WTC11 (cell line): Measurements from ENCODE around the gene MRPL24.

Experiments
- ESRRA ChIP-seq: sonication (generic); formaldehyde crosslinking; IDR thresholded peaks from 2 replicates; pipeline ENCODE4 v1.8.1; 2022; ENCODE audit warnings: mild to moderate bottlenecking, missing genetic modification reagents, borderline replicate concordance
- FOXK1 ChIP-seq: sonication (generic); formaldehyde crosslinking; IDR thresholded peaks from 2 replicates; pipeline ENCODE4 v1.8.0; 2022; ENCODE audit warnings: mild to moderate bottlenecking, moderate library complexity, missing genetic modification reagents
- FOXP1 ChIP-seq: sonication (generic); formaldehyde crosslinking; IDR thresholded peaks from 2 replicates; pipeline ENCODE4 v1.8.0; 2022; ENCODE audit warnings: missing genetic modification reagents, mild to moderate bottlenecking, moderate library complexity, borderline replicate concordance
- JAZF1 ChIP-seq: fragments of 250-450 bp; sonication (Bioruptor Pico); IDR thresholded peaks from 2 replicates; pipeline ENCODE4 v1.9.0; 2021; ENCODE audit warnings: moderate library complexity, mild to moderate bottlenecking, inconsistent platforms
- JUN ChIP-seq: sonication (generic); formaldehyde crosslinking; IDR thresholded peaks from 2 replicates; pipeline ENCODE4 v1.8.0; 2023; ENCODE audit warnings: mild to moderate bottlenecking, missing genetic modification reagents
- MYBL2 ChIP-seq: sonication (generic); formaldehyde crosslinking; IDR thresholded peaks from 2 replicates; pipeline ENCODE4 v1.8.1; 2023; ENCODE audit warnings: mild to moderate bottlenecking, moderate library complexity, missing genetic modification reagents
- NFE2L1 ChIP-seq: sonication (generic); formaldehyde crosslinking; IDR thresholded peaks from 2 replicates; pipeline ENCODE4 v1.8.1; 2023; ENCODE audit warnings: missing genetic modification reagents
- NR2C2 ChIP-seq: sonication (generic); formaldehyde crosslinking; IDR thresholded peaks from 2 replicates; pipeline ENCODE4 v1.8.0; 2022; ENCODE audit warnings: mild to moderate bottlenecking, missing genetic modification reagents
- TCF7 ChIP-seq: sonication (generic); formaldehyde crosslinking; IDR thresholded peaks from 2 replicates; pipeline ENCODE4 v1.8.0; 2022; ENCODE audit warnings: mild to moderate bottlenecking, low read depth, missing genetic modification reagents, moderate library complexity
- ZNF232 ChIP-seq: sonication (generic); formaldehyde crosslinking; IDR thresholded peaks from 2 replicates; pipeline ENCODE4 v1.8.0; 2022; ENCODE audit warnings: mild to moderate bottlenecking, missing genetic modification reagents
- TF ChIP-seq, protein P1 (sequence below): fragments of 200-600 bp; IDR thresholded peaks from 2 replicates; pipeline ENCODE4 v1.8.0; 2022; ENCODE audit warnings: antibody characterized with exemption
- TF ChIP-seq, protein P2 (sequence below): sonication (generic); formaldehyde crosslinking; IDR thresholded peaks from 2 replicates; pipeline ENCODE4 v1.8.0; 2022; ENCODE audit warnings: mild to moderate bottlenecking, missing genetic modification reagents
- TF ChIP-seq, protein P3 (sequence below): fragments of 250-450 bp; sonication (Bioruptor Pico); IDR thresholded peaks from 2 replicates; pipeline ENCODE4 v1.9.0; 2021; ENCODE audit warnings: mild to moderate bottlenecking, borderline replicate concordance
- TF ChIP-seq, protein P4 (sequence below): sonication (generic); formaldehyde crosslinking; conservative IDR thresholded peaks from 2 replicates; pipeline ENCODE4 v1.8.1; 2022; ENCODE audit warnings: mild to moderate bottlenecking, missing genetic modification reagents

DNA sequence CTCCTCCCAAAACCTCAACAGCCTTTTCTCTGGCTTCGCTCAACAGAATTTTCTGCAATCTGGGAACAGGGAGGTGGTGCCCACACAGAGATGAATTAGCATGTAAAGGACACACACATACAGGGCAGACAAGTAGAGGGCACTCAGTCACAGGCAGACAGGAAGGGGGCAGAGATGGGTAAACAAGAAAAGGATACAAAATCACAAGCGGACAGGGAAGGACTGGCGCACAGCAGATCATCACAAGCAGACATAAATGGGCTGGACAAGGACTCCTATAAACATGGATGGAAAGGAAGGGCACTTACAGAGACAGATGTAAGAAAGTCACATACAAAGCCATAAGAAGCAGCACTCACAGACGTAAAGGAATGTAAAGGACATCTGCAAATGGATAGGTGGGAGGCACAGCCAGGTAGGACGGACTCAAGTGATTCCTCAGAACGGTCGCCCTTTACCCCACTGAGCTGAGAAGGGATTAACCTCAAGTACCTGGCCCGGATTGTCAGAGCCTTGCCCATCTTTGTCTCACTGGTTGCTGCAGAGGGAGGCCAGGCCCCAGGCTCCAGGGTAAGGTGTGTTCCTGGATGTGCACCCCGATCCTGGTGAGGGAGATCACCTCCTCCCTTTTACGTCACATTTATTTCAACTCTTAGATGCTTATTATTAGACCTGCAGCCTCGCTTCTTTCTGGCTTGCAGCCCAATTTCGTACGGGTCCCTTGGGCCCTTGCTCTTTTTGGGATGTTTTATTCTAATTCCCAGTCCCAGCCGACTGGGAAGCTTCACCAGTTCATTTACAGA, 25.6 kb upstream of the MRPL24 start:
- TF ChIP-seq, protein P1, sequence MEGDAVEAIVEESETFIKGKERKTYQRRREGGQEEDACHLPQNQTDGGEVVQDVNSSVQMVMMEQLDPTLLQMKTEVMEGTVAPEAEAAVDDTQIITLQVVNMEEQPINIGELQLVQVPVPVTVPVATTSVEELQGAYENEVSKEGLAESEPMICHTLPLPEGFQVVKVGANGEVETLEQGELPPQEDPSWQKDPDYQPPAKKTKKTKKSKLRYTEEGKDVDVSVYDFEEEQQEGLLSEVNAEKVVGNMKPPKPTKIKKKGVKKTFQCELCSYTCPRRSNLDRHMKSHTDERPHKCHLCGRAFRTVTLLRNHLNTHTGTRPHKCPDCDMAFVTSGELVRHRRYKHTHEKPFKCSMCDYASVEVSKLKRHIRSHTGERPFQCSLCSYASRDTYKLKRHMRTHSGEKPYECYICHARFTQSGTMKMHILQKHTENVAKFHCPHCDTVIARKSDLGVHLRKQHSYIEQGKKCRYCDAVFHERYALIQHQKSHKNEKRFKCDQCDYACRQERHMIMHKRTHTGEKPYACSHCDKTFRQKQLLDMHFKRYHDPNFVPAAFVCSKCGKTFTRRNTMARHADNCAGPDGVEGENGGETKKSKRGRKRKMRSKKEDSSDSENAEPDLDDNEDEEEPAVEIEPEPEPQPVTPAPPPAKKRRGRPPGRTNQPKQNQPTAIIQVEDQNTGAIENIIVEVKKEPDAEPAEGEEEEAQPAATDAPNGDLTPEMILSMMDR = no peak
- no peak for TF ChIP-seq FOXP1 (CRISPR knock-in tag)
- no peak for TF ChIP-seq ESRRA
- TF ChIP-seq, protein P2, sequence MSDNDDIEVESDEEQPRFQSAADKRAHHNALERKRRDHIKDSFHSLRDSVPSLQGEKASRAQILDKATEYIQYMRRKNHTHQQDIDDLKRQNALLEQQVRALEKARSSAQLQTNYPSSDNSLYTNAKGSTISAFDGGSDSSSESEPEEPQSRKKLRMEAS (CRISPR knock-in tag) = no peak
- TF ChIP-seq NFE2L1 (CRISPR knock-in tag) = no peak
- no peak for TF ChIP-seq FOXK1 (CRISPR knock-in tag)
- TF ChIP-seq, protein P3, sequence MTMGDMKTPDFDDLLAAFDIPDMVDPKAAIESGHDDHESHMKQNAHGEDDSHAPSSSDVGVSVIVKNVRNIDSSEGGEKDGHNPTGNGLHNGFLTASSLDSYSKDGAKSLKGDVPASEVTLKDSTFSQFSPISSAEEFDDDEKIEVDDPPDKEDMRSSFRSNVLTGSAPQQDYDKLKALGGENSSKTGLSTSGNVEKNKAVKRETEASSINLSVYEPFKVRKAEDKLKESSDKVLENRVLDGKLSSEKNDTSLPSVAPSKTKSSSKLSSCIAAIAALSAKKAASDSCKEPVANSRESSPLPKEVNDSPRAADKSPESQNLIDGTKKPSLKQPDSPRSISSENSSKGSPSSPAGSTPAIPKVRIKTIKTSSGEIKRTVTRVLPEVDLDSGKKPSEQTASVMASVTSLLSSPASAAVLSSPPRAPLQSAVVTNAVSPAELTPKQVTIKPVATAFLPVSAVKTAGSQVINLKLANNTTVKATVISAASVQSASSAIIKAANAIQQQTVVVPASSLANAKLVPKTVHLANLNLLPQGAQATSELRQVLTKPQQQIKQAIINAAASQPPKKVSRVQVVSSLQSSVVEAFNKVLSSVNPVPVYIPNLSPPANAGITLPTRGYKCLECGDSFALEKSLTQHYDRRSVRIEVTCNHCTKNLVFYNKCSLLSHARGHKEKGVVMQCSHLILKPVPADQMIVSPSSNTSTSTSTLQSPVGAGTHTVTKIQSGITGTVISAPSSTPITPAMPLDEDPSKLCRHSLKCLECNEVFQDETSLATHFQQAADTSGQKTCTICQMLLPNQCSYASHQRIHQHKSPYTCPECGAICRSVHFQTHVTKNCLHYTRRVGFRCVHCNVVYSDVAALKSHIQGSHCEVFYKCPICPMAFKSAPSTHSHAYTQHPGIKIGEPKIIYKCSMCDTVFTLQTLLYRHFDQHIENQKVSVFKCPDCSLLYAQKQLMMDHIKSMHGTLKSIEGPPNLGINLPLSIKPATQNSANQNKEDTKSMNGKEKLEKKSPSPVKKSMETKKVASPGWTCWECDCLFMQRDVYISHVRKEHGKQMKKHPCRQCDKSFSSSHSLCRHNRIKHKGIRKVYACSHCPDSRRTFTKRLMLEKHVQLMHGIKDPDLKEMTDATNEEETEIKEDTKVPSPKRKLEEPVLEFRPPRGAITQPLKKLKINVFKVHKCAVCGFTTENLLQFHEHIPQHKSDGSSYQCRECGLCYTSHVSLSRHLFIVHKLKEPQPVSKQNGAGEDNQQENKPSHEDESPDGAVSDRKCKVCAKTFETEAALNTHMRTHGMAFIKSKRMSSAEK = no peak
- TF ChIP-seq MYBL2 (CRISPR knock-in tag) = no peak
- TF ChIP-seq TCF7 = no peak
- TF ChIP-seq JUN (CRISPR knock-in tag) = no peak
- TF ChIP-seq JAZF1 = no peak
- TF ChIP-seq ZNF232 (CRISPR knock-in tag) = no peak
- TF ChIP-seq NR2C2 = no peak
- TF ChIP-seq, protein P4, sequence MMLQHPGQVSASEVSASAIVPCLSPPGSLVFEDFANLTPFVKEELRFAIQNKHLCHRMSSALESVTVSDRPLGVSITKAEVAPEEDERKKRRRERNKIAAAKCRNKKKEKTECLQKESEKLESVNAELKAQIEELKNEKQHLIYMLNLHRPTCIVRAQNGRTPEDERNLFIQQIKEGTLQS (CRISPR knock-in tag) = no peak
